H1 (cell line): ENCODE data around the gene DRD5.

Experiments
- CTCF ChIP-seq, 3 experiments: IDR thresholded peaks; 1 replicate in 2 of 3; 2 replicates in 1 of 3; pipeline versions ENCODE4 v1.5.1 to v1.6.1; 2011; ENCODE audit warnings: low read length in 3 of 3, mild to moderate bottlenecking in 3 of 3, inconsistent platforms in 2 of 3, low read depth in 1 of 3, moderate library complexity in 1 of 3; ENCODE audit not compliant: insufficient read depth in 1 of 3; ENCODE audit errors: control extremely low read depth in 1 of 3
- EP300 ChIP-seq, 2 experiments: IDR thresholded peaks; 1 replicate in 1 of 2; 2 replicates in 1 of 2; pipeline ENCODE4 v1.6.1; 2011 to 2012; ENCODE audit warnings: low read depth in 2 of 2, low read length in 2 of 2, mild to moderate bottlenecking in 2 of 2, borderline replicate concordance in 1 of 2, inconsistent platforms in 1 of 2, moderate library complexity in 1 of 2
- EZH2 ChIP-seq: fragments of 200-600 bp; sonication (generic); IDR thresholded peaks from 2 replicates; pipeline ENCODE4 v1.7.1; 2012; ENCODE audit warnings: low read depth, mild to moderate bottlenecking, moderate library complexity, low read length, inconsistent platforms; ENCODE audit not compliant: severe bottlenecking
- HDAC6 ChIP-seq: IDR thresholded peaks from one replicate; pipeline ENCODE4 v1.7.1; 2012; ENCODE audit warnings: low read depth, mild to moderate bottlenecking, inconsistent platforms, low read length, moderate library complexity
- KDM5A ChIP-seq: fragments of 200-600 bp; IDR thresholded peaks from 2 replicates; pipeline ENCODE4 v1.7.1; 2012; ENCODE audit warnings: mild to moderate bottlenecking, low read length, inconsistent platforms, mixed read lengths
- POLR2AphosphoS5 ChIP-seq: IDR thresholded peaks from 2 replicates; pipeline ENCODE4 v1.6.1; 2011; ENCODE audit warnings: low read depth, low read length
- SIX5 ChIP-seq: IDR thresholded peaks from 2 replicates; pipeline ENCODE4 v1.6.1; 2011; ENCODE audit warnings: mild to moderate bottlenecking, low read depth, low read length
- TF ChIP-seq, protein P1 (sequence below): IDR thresholded peaks from 2 replicates; pipeline ENCODE4 v1.6.1; 2012; ENCODE audit warnings: low read length, inconsistent platforms

DNA sequence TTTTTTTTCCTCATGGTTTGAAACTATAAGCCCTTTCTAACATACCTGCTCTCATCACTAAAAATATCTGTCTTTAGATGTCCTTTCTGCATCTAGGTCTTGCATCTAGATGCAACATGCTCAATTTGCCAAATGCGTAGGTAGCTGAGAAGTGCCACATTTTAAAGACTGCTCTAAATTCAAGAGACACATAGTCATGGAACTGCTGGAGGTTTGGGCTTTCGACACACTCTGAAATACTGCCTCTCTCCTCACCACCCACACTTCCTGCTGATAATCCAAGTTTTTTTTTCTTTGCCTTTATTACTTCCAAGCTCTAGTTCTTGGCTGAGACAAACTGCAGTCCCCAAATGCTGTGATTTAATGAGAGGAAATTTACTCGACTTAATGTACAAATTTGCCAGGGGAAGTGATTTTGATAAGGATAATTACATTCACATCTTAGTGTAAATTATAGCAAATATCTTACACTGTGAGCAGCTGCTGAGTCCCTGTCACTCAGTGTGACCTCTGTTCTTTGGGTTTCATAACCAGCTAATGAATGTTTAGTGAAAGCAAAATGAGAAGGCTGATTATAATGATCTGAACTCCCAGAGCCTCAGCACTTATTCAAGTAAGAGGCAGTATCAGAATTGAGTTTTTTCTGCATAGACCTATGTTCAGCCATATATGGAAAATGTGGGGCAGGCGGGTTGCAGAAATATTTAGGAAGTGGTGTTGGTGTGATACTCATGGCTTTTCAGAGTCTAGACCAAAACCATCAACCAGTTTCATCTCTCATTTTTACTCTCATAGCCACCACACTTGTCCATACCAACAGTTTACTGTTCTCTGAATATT is 31.3 kb downstream of the DRD5 start:
- no peak for TF ChIP-seq POLR2AphosphoS5
- TF ChIP-seq, protein P1, sequence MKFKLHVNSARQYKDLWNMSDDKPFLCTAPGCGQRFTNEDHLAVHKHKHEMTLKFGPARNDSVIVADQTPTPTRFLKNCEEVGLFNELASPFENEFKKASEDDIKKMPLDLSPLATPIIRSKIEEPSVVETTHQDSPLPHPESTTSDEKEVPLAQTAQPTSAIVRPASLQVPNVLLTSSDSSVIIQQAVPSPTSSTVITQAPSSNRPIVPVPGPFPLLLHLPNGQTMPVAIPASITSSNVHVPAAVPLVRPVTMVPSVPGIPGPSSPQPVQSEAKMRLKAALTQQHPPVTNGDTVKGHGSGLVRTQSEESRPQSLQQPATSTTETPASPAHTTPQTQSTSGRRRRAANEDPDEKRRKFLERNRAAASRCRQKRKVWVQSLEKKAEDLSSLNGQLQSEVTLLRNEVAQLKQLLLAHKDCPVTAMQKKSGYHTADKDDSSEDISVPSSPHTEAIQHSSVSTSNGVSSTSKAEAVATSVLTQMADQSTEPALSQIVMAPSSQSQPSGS = no peak
- TF ChIP-seq EP300 (IDR thresholded peaks at IDR 0.05; ENCODE audit: borderline replicate concordance in 1 of 2, low read depth in 2 of 2, low read length in 2 of 2) = no peak
- TF ChIP-seq CTCF (IDR thresholded peaks at IDR 0.05; ENCODE audit: control extremely low read depth in 1 of 3, insufficient read depth in 1 of 3, low read depth in 1 of 3, low read length in 3 of 3) = no peak
- no peak for TF ChIP-seq KDM5A
- no peak for TF ChIP-seq HDAC6
- no peak for TF ChIP-seq EZH2
- TF ChIP-seq SIX5 = no peak
